Measurements from ENCODE around the gene TRDN. TPM values are rescaled to one million over a fixed set of nuclear protein-coding genes. Genes with fewer than 3 reads are reported as not detected.

The TRDN gene
- 263 TPM for polyA plus RNA-seq (ENCODE audit: insufficient read length)

- DNase-seq (ENCODE audit: low read depth): no peak
Observed at GRCh38 chr6:123636782-123637181, at the start of gene TRDN. TSS of gene TRDN (minus strand) at chr6:123636950. CDS start at chr6:123636775, 175 bp downstream.

- DNase-seq (ENCODE audit: low read depth): no peak
Observed at GRCh38 chr6:123681957-123682462, 45.3 kb upstream of the TRDN start.

DNA sequence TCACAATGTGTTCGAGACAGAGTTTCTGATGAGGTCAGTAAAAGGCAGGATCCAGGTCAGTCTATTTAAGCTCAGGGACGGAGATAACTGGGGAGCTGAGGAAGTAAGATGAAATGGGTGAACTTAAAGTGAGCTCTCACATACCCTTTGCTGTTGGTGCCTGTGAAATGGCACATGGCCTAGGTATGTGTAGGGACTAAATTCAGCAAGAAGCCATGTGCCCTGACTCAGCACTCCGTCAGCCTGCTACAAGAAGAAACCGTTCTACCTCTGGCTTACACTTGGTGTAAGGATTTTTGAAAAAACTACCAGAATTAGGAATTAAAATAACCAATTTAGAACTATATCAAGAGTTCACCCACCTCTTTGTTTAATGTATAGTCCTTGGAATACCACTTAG, 41.1 kb upstream of the TRDN start:
- no peak for DNase-seq (ENCODE audit: low read depth)

GRCh38 chr6:123676793-123677192, 40.0 kb upstream of the TRDN start:
- no peak for DNase-seq (ENCODE audit: low read depth)

GRCh38 chr6:123668965-123669591, 32.3 kb upstream of the TRDN start:
- DNase-seq (ENCODE audit: low read depth): no peak

- no peak for DNase-seq (ENCODE audit: low read depth)
Observed at GRCh38 chr6:123668063-123668462, 31.3 kb upstream of the TRDN start.

GRCh38 chr6:123663436-123663835, 26.7 kb upstream of the TRDN start:
- DNase-seq (ENCODE audit: low read depth): no peak

GRCh38 chr6:123662757-123663156, 26.0 kb upstream of the TRDN start:
- DNase-seq (ENCODE audit: low read depth): no peak

DNA sequence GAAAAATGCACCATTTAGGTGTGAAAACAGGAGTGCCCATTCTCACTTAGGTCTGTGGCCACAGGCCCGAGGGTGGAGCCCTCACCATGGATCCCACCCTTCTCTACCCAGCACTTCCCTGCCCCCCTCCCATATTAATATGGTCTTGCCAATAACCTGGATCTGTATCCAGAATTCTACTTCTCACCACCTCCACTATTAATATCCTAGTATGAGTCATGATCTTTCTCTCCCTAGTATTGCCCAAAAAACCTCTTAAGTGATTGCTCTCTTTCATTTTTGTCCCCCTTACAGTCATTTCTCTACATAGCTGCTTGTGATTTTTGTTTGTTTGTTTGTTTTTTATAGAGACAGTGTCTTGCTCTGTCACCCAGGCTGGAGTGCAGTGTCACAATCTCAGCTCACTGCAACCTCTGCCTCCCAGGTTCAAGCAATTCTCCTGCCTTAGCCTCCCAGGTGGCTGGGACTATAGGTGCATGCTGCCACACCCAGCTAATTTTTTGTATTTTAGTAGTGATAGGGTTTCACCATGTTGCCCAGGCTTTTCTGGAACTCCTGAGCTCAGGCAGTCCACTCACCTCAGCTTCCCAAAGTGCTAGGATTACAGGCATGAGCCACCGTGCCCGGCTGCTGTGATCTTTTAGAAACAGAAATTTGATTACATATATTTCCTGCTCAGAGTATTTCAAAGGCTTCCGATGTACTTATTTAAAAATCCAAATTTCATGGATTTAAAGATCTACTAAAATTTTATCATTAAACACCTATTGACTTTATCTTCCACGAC, 24.5 kb upstream of the TRDN start:
- DNase-seq (ENCODE audit: low read depth): no peak

- no peak for DNase-seq (ENCODE audit: low read depth)
Observed at GRCh38 chr6:123659960-123660748, 23.4 kb upstream of the TRDN start.

GRCh38 chr6:123658848-123659247, 22.1 kb upstream of the TRDN start:
- DNase-seq (ENCODE audit: low read depth): no peak

GRCh38 chr6:123655521-123656306, 19.0 kb upstream of the TRDN start:
- no peak for DNase-seq (ENCODE audit: low read depth)

DNA sequence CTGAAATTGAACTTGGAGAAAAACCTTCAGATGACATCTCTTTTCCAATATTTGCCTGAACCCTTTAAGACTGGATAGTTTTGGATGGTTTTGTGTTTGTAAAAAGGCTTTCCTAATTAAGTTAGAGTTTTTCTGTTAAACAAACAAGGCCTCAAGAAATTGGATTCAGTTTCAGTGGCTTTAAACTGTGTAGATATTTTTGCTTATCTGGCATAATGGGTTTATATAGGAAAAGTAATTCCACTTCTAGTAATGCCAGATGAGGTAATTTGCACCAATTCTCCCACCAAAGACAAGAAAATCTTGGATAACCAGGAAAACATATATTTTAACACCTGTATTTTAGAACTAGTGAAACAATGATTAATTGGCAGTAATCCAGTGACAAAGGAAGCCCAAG, 12.0 kb upstream of the TRDN start:
- no peak for DNase-seq (ENCODE audit: low read depth)

- DNase-seq (ENCODE audit: low read depth): no peak
Observed at GRCh38 chr6:123648020-123648580, 11.3 kb upstream of the TRDN start.

- DNase-seq (ENCODE audit: low read depth): no peak
Observed at GRCh38 chr6:123641497-123641896, 4.7 kb upstream of the TRDN start.

DNA sequence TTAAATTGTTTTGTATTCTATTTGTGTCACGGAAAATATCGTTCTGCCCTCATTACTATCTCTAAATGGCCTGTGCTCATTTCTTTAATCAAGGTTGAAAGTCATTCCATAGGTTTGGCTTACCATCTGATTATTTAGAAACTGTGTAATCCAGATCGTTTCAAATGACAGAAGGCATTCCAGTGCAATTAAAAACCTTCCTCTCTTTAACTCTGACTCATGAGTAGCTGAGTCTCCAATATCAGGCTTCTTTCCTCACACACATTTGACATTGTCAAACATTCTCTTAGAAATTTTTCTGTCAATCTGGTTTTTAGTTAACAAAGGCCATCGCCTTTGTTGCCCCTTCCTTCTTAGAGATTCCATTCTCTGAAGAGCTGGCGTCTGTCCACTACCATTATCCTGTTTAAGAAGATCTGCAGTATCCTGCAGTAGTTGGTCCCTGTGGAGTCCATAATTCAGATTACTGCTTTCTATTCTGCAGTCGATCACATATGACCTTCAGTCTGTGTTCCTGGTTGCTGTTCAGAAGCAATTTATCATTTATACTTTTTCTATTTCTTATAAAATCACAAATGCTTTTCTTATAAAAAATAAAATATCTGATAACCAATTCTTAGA, 3.9 kb upstream of the TRDN start:
- DNase-seq (ENCODE audit: low read depth): no peak

GRCh38 chr6:123638865-123639264, 2.1 kb upstream of the TRDN start:
- no peak for DNase-seq (ENCODE audit: low read depth)

GRCh38 chr6:123636282-123636681, 468 bp downstream of the TRDN start:
- DNase-seq (ENCODE audit: low read depth): no peak

GRCh38 chr6:123635567-123635966, 1.2 kb downstream of the TRDN start:
- DNase-seq (ENCODE audit: low read depth): no peak

DNA sequence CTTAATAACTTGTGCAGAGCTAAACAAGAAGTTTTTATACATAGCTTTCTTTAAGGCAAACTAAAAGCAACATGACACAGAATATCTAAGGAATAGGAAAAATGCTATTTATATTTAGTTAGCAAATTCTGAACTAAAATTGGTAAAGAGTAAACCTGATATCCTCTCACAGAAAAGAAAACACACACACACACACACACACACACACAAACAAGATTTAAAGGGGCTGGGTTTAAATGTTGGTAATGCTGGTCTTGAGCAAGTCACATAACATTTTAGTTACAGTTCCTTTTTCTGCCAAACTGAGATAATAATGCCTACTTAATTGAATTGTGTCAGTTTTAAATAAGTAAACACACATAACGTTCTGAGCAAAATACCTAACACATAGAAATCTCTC, 1.6 kb downstream of the TRDN start:
- no peak for DNase-seq (ENCODE audit: low read depth)

GRCh38 chr6:123632641-123633040, 4.1 kb downstream of the TRDN start:
- no peak for DNase-seq (ENCODE audit: low read depth)
